NT2/D1 (cell line): ENCODE results near the gene GMPR.

Experiments used
- SUZ12 ChIP-seq: IDR thresholded peaks from 2 replicates; pipeline ENCODE4 v1.6.1; 2011; ENCODE audit not compliant: insufficient read length, insufficient read depth; ENCODE audit errors: extremely low read depth
- YY1 ChIP-seq: IDR thresholded peaks from 2 replicates; pipeline ENCODE4 v1.6.1; 2011; ENCODE audit not compliant: insufficient read length, insufficient read depth
- ZNF274 ChIP-seq: IDR thresholded peaks from 2 replicates; pipeline ENCODE4 v1.6.1; 2011; ENCODE audit warnings: mild to moderate bottlenecking, low read depth, low read length

- TF ChIP-seq ZNF274, result no peak
- TF ChIP-seq SUZ12, result no peak
- no peak for TF ChIP-seq YY1
Measured at GRCh38 chr6:16294371-16294770, 56.0 kb downstream of the GMPR start.
